ENCODE measurements around the gene STOML1.

DNA sequence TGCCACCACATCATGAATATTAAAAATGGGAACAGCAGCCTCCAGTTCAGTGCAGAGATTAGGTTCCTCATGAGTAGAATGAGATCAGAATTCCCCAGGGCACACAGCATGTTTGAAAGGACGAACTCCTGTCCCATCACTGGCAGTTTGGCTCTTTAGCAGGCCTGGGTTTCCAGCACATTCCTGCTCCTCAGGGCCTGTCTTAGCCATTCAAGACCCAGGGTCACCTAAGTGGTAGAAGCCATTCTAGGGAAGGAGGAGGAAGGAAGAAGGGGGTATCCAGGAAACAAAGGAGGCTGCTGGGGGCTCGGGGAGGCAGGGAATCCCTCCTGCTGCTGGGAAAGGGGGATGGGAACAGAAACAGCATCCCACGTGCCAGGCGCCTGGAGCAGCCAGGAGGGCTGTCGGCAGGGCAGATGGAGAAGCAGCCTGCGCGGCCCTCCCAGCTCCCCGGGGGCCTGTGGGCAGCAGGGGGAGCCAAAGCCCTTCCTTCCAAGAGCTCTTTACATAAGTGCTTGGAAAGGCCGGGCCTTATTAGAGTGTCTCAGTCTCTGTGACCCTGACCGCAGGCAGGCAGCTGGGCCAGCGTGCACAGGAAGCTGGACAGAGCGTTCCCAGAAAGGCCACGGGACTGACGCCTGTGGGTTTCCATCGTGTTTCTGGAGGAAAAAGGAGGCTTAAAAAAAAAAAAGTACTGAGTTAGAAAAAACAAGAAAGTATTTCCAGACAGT is 41.1 kb downstream of the STOML1 start:
- TF ChIP-seq JUND (IDR thresholded peaks at IDR 0.05) (no peak), POLR2A (IDR thresholded peaks at IDR 0.05; ENCODE audit: borderline replicate concordance, extremely low read depth, insufficient read depth, insufficient read length) (no peak), YY1 (IDR thresholded peaks at IDR 0.05; ENCODE audit: extremely low read depth, insufficient replicate concordance, low read depth, low read length) (no peak), RAD21 (IDR thresholded peaks at IDR 0.05; ENCODE audit: low read depth) (peak; percentile 88), CEBPB (IDR thresholded peaks at IDR 0.05; ENCODE audit: low read depth) (no peak), ELF1 (IDR thresholded peaks at IDR 0.05; ENCODE audit: borderline replicate concordance, low read depth) (no peak), EZH2 (IDR thresholded peaks at IDR 0.05) (no peak), EZH2phosphoT487 (IDR thresholded peaks at IDR 0.05; ENCODE audit: borderline replicate concordance) (no peak), CBX3 (IDR thresholded peaks at IDR 0.05; ENCODE audit: low read depth) (no peak)
- TF ChIP-seq, protein P1, sequence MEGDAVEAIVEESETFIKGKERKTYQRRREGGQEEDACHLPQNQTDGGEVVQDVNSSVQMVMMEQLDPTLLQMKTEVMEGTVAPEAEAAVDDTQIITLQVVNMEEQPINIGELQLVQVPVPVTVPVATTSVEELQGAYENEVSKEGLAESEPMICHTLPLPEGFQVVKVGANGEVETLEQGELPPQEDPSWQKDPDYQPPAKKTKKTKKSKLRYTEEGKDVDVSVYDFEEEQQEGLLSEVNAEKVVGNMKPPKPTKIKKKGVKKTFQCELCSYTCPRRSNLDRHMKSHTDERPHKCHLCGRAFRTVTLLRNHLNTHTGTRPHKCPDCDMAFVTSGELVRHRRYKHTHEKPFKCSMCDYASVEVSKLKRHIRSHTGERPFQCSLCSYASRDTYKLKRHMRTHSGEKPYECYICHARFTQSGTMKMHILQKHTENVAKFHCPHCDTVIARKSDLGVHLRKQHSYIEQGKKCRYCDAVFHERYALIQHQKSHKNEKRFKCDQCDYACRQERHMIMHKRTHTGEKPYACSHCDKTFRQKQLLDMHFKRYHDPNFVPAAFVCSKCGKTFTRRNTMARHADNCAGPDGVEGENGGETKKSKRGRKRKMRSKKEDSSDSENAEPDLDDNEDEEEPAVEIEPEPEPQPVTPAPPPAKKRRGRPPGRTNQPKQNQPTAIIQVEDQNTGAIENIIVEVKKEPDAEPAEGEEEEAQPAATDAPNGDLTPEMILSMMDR (IDR thresholded peaks at IDR 0.05 in 2 of 3, conservative IDR thresholded peaks at IDR 0.05 in 1 of 3; ENCODE audit: borderline replicate concordance in 1 of 3, insufficient read depth in 1 of 3, low read depth in 2 of 3, low read length in 2 of 3), result peak; percentile 66 to 93 (median 81)
- TF ChIP-seq, protein P2, sequence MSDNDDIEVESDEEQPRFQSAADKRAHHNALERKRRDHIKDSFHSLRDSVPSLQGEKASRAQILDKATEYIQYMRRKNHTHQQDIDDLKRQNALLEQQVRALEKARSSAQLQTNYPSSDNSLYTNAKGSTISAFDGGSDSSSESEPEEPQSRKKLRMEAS (IDR thresholded peaks at IDR 0.05), result no peak; the same call in 1 of the 2 replicates
- TF ChIP-seq, protein P3, sequence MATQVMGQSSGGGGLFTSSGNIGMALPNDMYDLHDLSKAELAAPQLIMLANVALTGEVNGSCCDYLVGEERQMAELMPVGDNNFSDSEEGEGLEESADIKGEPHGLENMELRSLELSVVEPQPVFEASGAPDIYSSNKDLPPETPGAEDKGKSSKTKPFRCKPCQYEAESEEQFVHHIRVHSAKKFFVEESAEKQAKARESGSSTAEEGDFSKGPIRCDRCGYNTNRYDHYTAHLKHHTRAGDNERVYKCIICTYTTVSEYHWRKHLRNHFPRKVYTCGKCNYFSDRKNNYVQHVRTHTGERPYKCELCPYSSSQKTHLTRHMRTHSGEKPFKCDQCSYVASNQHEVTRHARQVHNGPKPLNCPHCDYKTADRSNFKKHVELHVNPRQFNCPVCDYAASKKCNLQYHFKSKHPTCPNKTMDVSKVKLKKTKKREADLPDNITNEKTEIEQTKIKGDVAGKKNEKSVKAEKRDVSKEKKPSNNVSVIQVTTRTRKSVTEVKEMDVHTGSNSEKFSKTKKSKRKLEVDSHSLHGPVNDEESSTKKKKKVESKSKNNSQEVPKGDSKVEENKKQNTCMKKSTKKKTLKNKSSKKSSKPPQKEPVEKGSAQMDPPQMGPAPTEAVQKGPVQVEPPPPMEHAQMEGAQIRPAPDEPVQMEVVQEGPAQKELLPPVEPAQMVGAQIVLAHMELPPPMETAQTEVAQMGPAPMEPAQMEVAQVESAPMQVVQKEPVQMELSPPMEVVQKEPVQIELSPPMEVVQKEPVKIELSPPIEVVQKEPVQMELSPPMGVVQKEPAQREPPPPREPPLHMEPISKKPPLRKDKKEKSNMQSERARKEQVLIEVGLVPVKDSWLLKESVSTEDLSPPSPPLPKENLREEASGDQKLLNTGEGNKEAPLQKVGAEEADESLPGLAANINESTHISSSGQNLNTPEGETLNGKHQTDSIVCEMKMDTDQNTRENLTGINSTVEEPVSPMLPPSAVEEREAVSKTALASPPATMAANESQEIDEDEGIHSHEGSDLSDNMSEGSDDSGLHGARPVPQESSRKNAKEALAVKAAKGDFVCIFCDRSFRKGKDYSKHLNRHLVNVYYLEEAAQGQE (IDR thresholded peaks at IDR 0.05; ENCODE audit: low read depth), result no peak

All from HCT116 (cell line).